Activated T-helper 9 cell treated with anti-CD3 and anti-CD28 coated beads, Interleukin-2, amount 50 U/mL, for 16 hours (primary cell): ENCODE measurements around the gene NBPF12.
"Not testable (repeated sequence)": the region's sequence is repeated elsewhere in the genome, so short reads cannot be mapped to it uniquely, and the experiment has no call there.

Experiments
- DNase-seq: peaks from one replicate; pipeline ENCODE4 v3.0.0-alpha.2; 2020; ENCODE audit warnings: low read depth

Gene NBPF12

DNA sequence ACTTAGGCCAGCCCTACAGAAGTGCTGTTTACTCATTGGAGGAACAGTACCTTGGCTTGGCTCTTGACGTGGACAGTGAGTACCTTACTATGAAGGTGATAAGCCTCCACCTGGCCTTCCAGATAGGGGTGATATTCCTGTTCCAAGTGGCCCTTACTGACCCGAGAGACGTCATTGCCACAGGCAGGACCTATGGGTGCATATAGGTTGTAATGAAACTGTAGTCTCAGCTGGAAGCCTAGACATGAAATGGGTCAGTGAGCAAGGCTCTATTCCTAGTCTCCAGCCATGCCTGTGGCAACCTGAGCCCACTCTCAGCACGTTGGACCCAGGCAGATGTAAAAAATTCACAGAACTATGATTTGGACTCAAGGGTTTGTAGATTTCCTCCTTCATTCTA lies 48.3 kb downstream of the NBPF12 start:
- DNase-seq: not testable (repeated sequence)

DNA sequence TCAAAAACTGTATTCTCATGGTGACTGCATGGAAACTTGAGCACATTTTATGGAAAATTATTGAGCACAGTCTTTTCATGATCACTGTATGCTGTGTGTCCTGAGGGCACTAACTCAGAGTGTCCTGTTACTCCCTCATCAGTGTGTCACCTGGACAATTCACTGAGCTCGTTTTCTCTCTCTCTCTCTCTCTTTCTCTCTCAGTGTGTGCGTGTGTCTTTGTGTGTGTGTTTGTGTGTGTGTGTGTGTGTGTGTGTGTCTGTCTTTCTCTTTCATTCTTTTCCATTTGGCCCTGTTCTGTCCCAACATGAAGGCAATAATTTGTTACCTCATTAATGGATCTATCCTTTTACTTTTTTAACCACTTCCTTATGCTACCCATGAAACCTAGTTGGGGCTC lies 49.4 kb downstream of the NBPF12 start:
- not testable (repeated sequence) for DNase-seq

DNA sequence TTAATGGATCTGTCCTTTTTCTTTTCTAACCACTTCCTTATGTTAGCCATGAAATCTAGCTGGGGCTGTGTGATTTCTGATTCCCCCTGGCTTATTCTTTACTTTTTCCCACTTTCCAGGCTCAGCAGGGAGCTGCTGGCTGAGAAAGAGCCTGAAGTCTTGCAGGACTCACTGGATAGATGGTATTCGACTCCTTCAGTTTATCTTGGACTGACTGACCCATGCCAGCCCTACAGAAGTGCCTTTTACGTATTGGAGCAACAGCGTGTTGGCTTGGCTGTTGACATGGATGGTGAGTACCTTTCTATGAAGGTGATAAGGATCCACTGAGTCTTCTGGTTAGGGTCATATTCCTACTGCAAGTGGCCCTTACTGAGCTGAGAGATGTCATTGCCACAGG lies 51.3 kb downstream of the NBPF12 start:
- not testable (repeated sequence) for DNase-seq

DNA sequence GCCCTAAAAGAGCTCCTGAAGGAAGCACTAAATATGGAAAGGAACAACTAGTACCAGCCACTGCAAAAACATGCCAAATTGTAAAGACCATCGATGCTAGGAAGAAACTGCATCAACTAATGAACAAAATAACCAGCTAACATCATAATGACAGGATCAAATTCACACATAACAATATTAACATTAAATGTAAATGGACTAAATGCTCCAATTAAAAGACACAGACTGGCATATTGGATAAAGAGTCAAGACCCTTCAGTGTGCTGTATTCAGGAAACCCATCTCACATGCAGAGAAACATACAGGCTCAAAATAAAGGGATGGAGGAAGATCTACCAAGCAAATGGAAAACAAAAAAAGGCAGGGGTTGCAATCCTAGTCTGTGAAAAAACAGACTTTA lies 70.4 kb downstream of the NBPF12 start:
- DNase-seq: not testable (repeated sequence)

DNA sequence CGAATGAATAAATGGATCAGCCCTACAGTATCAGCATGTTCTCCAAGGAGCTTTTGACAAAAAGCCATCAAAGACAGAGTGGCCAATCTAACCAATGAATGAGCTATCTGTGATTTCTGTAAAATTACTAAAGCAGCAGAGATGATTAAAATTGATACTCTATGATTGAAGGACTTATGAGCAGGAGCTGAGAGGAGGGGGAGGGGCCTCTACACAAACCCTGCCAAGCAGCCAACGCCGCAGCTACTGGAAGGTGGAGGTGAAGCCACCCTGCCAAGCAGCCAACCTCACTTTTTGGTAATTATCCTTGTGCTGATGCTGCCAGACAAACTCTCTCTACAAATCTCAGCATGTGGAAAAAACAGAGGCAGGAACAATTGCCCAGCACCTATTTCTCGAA lies 88.9 kb downstream of the NBPF12 start:
- DNase-seq: not testable (repeated sequence)

DNA sequence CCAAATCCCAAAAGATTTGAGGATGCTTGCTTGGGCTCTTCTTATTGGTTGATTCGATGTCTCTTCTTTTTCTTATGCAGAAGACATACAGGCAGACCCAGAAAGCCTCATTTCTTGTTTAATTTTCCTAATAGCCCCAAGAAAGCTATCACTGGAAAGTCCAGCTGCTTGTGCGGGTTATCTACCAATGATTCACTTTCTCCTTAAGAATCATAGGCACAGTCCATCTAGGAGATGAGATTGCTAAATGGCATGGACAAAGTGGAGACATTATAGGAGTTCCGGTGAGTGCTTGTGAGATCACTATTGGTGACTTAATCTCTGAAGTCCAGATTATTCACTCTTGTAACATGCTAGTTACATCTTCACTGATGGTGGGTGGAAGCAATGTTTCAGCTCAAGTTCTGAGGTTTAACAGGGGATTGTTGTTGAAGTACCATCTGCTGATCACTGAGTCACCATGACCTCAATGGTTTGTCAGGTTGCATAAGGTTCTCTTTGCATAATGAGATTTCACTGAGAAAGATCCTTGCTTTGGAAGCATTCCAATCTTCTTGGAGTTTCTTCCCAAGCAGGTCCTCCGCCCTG lies 92.0 kb downstream of the NBPF12 start:
- not testable (repeated sequence) for DNase-seq

DNA sequence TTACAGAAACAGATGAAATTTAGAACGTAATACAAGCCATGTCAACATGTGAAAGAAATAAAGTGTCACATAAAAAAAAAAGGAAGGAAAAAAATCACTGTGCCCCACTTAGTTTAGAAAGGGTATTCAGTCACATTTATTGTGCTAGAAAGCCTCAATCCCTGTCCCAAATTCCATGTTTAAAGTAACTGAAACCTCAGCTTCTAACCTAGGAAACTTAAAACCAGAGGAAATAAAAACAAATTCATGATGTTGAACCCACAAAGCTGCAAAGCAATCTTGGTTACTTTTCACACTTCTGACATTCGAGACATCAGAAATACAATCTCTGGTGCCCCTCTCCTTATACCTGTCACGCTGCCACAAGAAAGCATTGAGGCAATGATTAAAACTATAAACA lies 101.8 kb downstream of the NBPF12 start:
- no peak for DNase-seq

DNA sequence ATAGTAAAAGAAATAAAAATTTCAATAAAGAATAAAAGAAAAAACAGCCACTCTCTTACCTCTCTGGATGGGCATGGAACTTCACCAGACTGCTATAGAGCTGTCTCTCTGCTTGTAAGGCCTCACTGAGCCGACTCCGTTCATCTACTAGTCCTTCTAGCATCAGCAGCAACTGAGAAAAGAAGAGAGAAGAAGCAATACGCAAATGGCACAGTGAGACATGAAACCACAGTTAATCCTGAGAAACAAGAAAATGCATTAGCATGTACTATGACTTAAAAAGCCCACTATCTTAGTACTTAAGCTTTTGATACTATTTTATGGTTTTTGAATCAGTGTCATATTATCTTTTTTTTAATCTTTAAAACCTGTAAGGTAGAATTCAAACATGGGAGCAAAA lies 104.8 kb downstream of the NBPF12 start:
- DNase-seq: not testable (repeated sequence)

DNA sequence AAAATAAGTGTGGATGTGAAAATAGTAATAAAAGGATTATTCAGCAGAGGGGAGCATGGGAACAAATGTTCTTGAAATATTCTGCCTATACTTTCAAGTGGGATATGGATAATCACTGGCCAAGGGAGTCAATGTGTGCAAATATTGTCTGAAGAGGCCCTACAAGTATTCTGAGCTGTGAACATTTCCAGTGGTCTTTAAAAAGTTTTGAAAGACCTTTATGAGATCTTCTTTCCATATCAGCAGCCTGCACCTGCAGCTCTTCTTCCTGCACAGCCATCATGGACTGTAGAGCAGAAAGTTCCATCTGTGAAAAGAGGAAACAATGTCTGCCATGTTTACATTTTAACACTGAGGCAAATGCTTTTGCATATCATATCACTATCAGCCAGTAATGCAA lies 106.4 kb downstream of the NBPF12 start:
- not testable (repeated sequence) for DNase-seq
